NCI-H146 treated with DMSO at 0.1 percent for 48 hours (cell line): Measurements from ENCODE around the gene FCHO1.

Experiments
- DNase-seq: peaks from one replicate; lab custom pipeline; 2025; ENCODE audit not compliant: unreplicated experiment; lab: John Stamatoyannopoulos, UW

Gene FCHO1, protein sequence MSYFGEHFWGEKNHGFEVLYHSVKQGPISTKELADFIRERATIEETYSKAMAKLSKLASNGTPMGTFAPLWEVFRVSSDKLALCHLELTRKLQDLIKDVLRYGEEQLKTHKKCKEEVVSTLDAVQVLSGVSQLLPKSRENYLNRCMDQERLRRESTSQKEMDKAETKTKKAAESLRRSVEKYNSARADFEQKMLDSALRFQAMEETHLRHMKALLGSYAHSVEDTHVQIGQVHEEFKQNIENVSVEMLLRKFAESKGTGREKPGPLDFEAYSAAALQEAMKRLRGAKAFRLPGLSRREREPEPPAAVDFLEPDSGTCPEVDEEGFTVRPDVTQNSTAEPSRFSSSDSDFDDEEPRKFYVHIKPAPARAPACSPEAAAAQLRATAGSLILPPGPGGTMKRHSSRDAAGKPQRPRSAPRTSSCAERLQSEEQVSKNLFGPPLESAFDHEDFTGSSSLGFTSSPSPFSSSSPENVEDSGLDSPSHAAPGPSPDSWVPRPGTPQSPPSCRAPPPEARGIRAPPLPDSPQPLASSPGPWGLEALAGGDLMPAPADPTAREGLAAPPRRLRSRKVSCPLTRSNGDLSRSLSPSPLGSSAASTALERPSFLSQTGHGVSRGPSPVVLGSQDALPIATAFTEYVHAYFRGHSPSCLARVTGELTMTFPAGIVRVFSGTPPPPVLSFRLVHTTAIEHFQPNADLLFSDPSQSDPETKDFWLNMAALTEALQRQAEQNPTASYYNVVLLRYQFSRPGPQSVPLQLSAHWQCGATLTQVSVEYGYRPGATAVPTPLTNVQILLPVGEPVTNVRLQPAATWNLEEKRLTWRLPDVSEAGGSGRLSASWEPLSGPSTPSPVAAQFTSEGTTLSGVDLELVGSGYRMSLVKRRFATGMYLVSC

DNA sequence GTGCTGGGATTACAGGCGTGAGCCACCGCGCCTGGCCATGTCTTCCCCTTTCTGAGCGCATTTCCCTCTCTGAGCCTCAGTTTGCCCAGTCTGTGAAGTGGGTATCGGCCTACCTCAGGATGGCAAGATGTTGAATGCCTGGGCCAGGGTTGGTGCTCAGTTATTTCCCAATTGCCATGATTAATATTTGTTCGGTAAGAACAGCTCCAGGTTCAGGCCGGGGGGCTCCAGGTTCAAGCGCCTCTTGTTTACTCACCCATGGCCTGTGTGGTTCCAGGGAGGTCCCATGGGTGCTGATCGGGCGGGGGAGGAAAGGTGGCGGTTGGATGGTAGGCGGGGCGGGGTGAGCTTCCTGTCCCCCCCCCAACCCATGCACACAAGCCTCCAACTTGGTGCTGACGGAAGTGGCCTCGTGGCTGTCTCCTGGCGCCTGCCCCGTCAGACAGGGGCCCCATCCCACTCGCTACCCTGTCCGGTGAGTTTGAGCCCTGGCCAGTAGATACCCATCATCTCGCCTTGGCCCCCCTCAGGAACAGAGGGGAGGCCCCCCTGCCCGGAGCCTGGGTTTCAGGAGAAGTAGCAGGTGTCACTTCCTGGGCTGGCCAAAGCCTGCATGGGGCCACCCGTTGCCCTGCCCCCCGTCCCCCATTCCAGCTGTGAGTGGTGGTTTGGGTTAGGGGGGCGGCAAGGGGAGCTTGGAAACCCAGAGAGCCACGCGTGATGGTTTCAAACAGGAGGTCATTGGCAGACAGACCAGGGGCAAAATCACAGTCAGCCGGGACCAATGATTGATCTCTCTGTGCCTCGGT lies at the start of gene FCHO1:
Gene FCHO1 (plus strand): TSS at position 375 of the 809 bp plus-strand sequence. CDS start 3,688 bp downstream, outside the sequence.
- DNase-seq = no peak

GRCh38 chr19:17703824-17704463 lies 47.3 kb upstream of the FCHO1 start:
- no peak for DNase-seq

GRCh38 chr19:17706750-17707181 lies 44.5 kb upstream of the FCHO1 start:
- peak; percentile 87 for DNase-seq

GRCh38 chr19:17711851-17712250 lies 39.4 kb upstream of the FCHO1 start:
- no peak for DNase-seq

GRCh38 chr19:17716309-17716929 lies 34.9 kb upstream of the FCHO1 start:
- DNase-seq = no peak

DNA sequence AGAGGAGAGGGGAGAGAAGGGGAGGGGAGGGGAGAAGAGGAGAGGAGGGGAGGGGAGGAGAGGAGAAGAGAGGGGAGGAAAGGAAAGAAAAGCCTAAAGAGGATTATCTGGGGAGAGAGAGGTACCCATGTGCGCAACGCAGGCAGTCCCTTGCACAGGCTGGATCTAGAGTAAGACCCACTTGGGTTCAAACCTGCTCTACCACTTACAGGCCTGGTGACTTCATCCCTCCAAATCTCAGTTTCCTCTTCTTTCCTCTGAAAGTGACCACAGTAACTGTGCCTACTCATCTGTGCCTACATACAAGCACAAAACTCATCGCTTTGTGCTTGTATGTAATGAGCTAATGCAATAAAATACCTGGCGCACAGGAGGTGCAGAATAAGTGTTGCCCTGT lies 32.7 kb upstream of the FCHO1 start:
- DNase-seq = no peak

DNA sequence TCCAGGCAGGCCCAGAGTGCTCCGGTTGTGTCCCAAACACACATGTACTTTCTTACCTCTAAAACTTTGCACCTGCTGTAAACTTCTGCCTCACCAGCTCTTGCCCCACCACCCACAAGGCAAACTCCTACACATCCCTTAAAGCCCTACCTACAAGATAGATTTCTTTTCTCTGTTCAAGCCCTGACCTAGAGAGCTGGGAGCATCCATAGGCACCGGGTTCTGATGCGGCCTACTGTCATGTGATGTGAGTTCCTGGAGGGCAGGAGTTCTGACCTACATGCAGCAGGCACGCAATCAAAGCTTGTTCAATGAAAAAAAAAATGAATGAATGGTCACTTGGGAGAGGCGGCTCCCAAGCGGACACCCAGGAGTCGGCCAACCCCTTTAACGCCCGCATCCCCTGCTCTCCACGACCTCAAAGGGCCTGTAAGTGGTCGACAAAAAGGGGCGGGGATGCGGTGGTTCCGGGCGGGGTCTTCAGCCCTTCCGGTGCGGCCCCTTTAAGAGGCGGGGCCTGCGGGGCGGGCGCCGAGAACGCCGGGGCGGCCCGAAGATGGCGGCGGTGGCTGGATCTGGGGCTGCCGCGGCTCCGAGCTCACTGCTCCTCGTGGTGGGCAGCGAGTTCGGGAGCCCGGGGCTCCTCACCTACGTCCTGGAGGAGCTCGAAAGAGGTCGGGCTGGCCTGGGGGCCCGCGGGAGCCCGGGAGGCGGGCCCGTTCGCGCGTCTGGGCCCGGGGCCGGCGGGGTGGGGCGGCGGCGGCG lies 32.1 kb upstream of the FCHO1 start, which contains the start of gene MAP1S:
Gene MAP1S (plus strand): TSS at position 534 of the 765 bp plus-strand sequence. CDS start 23 bp downstream, at position 557.
- DNase-seq = peak; percentile 61

- DNase-seq = peak; percentile 22
These were observed 31.4 kb upstream of the FCHO1 start for GRCh38 chr19:17719730-17720400.

DNA sequence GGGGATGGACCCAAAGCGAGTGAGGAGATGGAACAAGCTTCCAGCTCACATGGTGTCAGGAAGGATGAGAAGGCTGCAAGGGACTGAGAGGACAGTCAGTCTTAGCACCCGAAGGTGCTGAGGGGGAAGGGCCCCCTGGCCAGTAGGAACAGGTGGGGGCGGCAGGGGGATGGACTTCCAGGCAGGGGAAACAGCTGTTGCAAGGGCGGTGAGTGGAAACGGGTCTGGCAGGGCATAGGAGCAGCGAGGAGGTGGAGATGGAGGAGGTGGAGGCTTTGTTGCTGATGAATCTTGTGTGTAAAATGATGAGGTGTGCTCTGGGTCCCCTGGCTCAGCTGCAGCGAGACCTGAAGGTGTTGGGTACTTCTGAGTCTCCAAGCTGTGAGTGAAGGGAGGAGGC lies 30.8 kb upstream of the FCHO1 start:
- no peak for DNase-seq

DNA sequence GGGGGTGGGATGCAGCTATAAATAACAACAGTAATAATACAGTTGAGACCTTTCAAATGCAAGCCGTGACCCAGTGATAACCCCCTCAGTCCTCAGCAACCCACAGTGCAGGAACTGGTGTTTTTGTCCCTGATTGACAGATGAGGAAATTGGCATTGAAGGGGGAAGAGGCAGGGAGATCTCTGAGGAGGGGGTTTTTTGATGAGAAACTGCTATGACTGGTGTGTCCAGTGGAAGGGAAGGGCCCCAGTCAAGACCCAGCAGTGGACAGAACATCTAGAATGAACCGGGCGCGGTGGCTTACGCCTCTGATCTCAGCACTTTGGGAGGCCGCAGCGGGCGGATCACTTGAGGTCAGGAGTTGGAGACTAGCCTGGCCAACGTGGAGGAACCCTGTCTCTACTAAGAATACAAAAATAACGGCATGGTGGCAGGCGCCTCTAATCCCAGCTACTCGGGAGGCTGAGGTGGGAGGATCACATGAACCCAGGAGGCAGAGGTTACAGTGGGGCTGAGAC lies 30.1 kb upstream of the FCHO1 start:
- no peak for DNase-seq

- no peak for DNase-seq
These were observed 29.5 kb upstream of the FCHO1 start for GRCh38 chr19:17721821-17722220.

GRCh38 chr19:17722655-17723240 lies 28.5 kb upstream of the FCHO1 start:
- no peak for DNase-seq

GRCh38 chr19:17724655-17725054 lies 26.6 kb upstream of the FCHO1 start:
- no peak for DNase-seq

GRCh38 chr19:17725422-17726078 lies 25.7 kb upstream of the FCHO1 start:
- DNase-seq = no peak

DNA sequence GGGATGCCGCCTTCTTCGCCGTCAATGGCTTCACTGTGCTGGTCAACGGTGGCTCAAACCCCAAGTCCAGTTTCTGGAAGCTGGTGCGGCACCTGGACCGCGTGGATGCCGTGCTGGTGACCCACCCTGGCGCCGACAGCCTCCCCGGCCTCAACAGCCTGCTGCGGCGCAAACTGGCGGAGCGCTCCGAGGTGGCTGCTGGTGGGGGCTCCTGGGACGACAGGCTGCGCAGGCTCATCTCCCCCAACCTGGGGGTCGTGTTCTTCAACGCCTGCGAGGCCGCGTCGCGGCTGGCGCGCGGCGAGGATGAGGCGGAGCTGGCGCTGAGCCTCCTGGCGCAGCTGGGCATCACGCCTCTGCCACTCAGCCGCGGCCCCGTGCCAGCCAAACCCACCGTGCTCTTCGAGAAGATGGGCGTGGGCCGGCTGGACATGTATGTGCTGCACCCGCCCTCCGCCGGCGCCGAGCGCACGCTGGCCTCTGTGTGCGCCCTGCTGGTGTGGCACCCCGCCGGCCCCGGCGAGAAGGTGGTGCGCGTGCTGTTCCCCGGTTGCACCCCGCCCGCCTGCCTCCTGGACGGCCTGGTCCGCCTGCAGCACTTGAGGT lies 25.0 kb upstream of the FCHO1 start:
- DNase-seq = no peak

DNA sequence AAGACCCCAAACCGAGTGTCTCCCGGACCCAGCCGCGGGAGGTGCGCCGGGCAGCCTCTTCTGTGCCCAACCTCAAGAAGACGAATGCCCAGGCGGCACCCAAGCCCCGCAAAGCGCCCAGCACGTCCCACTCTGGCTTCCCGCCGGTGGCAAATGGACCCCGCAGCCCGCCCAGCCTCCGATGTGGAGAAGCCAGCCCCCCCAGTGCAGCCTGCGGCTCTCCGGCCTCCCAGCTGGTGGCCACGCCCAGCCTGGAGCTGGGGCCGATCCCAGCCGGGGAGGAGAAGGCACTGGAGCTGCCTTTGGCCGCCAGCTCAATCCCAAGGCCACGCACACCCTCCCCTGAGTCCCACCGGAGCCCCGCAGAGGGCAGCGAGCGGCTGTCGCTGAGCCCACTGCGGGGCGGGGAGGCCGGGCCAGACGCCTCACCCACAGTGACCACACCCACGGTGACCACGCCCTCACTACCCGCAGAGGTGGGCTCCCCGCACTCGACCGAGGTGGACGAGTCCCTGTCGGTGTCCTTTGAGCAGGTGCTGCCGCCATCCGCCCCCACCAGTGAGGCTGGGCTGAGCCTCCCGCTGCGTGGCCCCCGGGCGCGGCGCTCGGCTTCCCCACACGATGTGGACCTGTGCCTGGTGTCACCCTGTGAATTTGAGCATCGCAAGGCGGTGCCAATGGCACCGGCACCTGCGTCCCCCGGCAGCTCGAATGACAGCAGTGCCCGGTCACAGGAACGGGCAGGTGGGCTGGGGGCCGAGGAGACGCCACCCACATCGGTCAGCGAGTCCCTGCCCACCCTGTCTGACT lies 24.1 kb upstream of the FCHO1 start:
- DNase-seq = no peak
